ENCODE data around the gene GPC5. TPM values are rescaled to one million over a fixed set of nuclear protein-coding genes. Genes with fewer than 3 reads are reported as not detected.

Gene GPC5
- polyA plus RNA-seq, 1 experiment: not detected

- DNase-seq (ENCODE audit: low read depth): no peak
- Histone ChIP-seq H3K36me3 (ENCODE audit: control insufficient read depth, insufficient read depth, low read length) (no peaks in the 10 kb centered on the region), H3K27me3 (ENCODE audit: control insufficient read depth, insufficient read depth, low read length) (no peaks in the 10 kb centered on the region), H3K4me3 (ENCODE audit: low read depth, low read length) (no peak overlapping the region)
- no peak for TF ChIP-seq CTCF (IDR thresholded peaks at IDR 0.05; ENCODE audit: insufficient read depth, low read depth, low read length)
- CTCF ChIA-PET: no interaction called here
- POLR2A ChIA-PET: no interaction called here
Observed at GRCh38 chr13:91384896-91385295, 13.5 kb upstream of the GPC5 start.

- ChIA-PET CTCF (no interaction called here), POLR2A (no interaction called here)
- Histone ChIP-seq H3K27me3 (ENCODE audit: control insufficient read depth, insufficient read depth, low read length) (no peaks in the 10 kb centered on the region), H3K36me3 (ENCODE audit: control insufficient read depth, insufficient read depth, low read length) (no peaks in the 10 kb centered on the region), H3K4me3 (ENCODE audit: low read depth, low read length) (no peak overlapping the region)
- no peak for TF ChIP-seq CTCF (IDR thresholded peaks at IDR 0.05; ENCODE audit: insufficient read depth, low read depth, low read length)
- no peak for DNase-seq (ENCODE audit: low read depth)
Observed at GRCh38 chr13:91389186-91389585, 9.2 kb upstream of the GPC5 start.

- Histone ChIP-seq H3K4me3 (ENCODE audit: low read depth, low read length) (no peak overlapping the region), H3K27me3 (ENCODE audit: control insufficient read depth, insufficient read depth, low read length) (peaks cover 13% of the 10 kb centered on the region), H3K36me3 (ENCODE audit: control insufficient read depth, insufficient read depth, low read length) (no peaks in the 10 kb centered on the region)
- DNase-seq (ENCODE audit: low read depth): no peak
- ChIA-PET CTCF (no interaction called here), POLR2A (no interaction called here)
- no peak for TF ChIP-seq CTCF (IDR thresholded peaks at IDR 0.05; ENCODE audit: insufficient read depth, low read depth, low read length)
Observed at GRCh38 chr13:91397595-91397994, 826 bp upstream of the GPC5 start.

- no peak for TF ChIP-seq CTCF (IDR thresholded peaks at IDR 0.05; ENCODE audit: insufficient read depth, low read depth, low read length)
- Histone ChIP-seq H3K27me3 (ENCODE audit: control insufficient read depth, insufficient read depth, low read length) (peaks cover 13% of the 10 kb centered on the region), H3K36me3 (ENCODE audit: control insufficient read depth, insufficient read depth, low read length) (no peaks in the 10 kb centered on the region), H3K4me3 (ENCODE audit: low read depth, low read length) (no peak overlapping the region; the same call in 1 of the 2 replicates)
- ChIA-PET POLR2A (no interaction called here), CTCF (interaction anchor here (0.9 kb wide), 1 partner anchor 9 kb away, joined by 4 read pairs; no protein-coding TSS in a partner anchor)
- no peak for DNase-seq (ENCODE audit: low read depth)
Observed at GRCh38 chr13:91399189-91400062, 1.0 kb downstream of the GPC5 start.

- H3K36me3 ChIP-seq (ENCODE audit: control insufficient read depth, insufficient read depth, low read length): no peaks in the 10 kb centered on the region
- DNase-seq (ENCODE audit: low read depth): no peak
- no peak overlapping the region for H3K4me3 ChIP-seq (ENCODE audit: low read depth, low read length)
- no peak for TF ChIP-seq CTCF (IDR thresholded peaks at IDR 0.05; ENCODE audit: insufficient read depth, low read depth, low read length)
- CTCF ChIA-PET: interaction anchor here (0.9 kb wide), 1 partner anchor 9 kb away, joined by 4 read pairs; no protein-coding TSS in a partner anchor
- H3K27me3 ChIP-seq (ENCODE audit: control insufficient read depth, insufficient read depth, low read length): peaks cover 13% of the 10 kb centered on the region
- POLR2A ChIA-PET: no interaction called here
Observed at GRCh38 chr13:91400063-91400399, 1.6 kb downstream of the GPC5 start.
